GM23338 (cell line): ENCODE measurements around the gene DIP2C. TPM values are rescaled to one million over a fixed set of nuclear protein-coding genes. Genes with fewer than 3 reads are reported as not detected.

Source experiments
- ATAC-seq: fragments of 200-7000 bp; cut with Tn5 transposase; 3 replicates; pipeline ENCODE4 v1.9.1; 2020
- DNase-seq: peaks from one replicate; pipeline ENCODE4 v3.0.0-alpha.2; 2015; ENCODE audit warnings: low spot score
- H2AFZ ChIP-seq: fragments of 200-600 bp; sonication (generic); 2 replicates; pipeline ENCODE4 v1.8.0; 2016; ENCODE audit warnings: antibody characterized with exemption, mild to moderate bottlenecking, moderate library complexity
- H3F3A ChIP-seq: fragments of 200-600 bp; sonication (generic); replicated peaks from 2 replicates; pipeline ENCODE4 v1.8.0; 2017; ENCODE audit warnings: antibody characterized with exemption, mixed run types, low read depth
- H3K27ac ChIP-seq: fragments of 200-600 bp; sonication (generic); 2 replicates; pipeline ENCODE4 v1.6.1; 2016; ENCODE audit warnings: low read depth
- H3K27me3 ChIP-seq: fragments of 200-600 bp; sonication (generic); 2 replicates; pipeline ENCODE4 v1.8.0; 2016; ENCODE audit warnings: mild to moderate bottlenecking, mixed run types, moderate library complexity; ENCODE audit not compliant: insufficient read depth
- H3K36me3 ChIP-seq: fragments of 200-600 bp; sonication (generic); 2 replicates; pipeline ENCODE4 v1.8.0; 2016; ENCODE audit warnings: mild to moderate bottlenecking; ENCODE audit not compliant: insufficient read depth
- H3K4me1 ChIP-seq: fragments of 200-600 bp; sonication (generic); 2 replicates; pipeline ENCODE4 v1.8.0; 2016; ENCODE audit warnings: mild to moderate bottlenecking, moderate library complexity; ENCODE audit not compliant: insufficient read depth
- H3K4me2 ChIP-seq: fragments of 200-600 bp; sonication (generic); 2 replicates; pipeline ENCODE4 v1.7.1; 2017; ENCODE audit warnings: mixed run types
- H3K4me3 ChIP-seq: fragments of 200-600 bp; sonication (generic); 2 replicates; pipeline ENCODE4 v1.6.1; 2016; ENCODE audit warnings: mixed run types
- H3K79me2 ChIP-seq: fragments of 200-600 bp; sonication (generic); replicated peaks from 2 replicates; pipeline ENCODE4 v1.8.0; 2017; ENCODE audit warnings: mild to moderate bottlenecking; ENCODE audit not compliant: insufficient read depth
- H3K9me2 ChIP-seq: fragments of 200-600 bp; sonication (generic); 2 replicates; pipeline ENCODE4 v1.8.0; 2017; ENCODE audit not compliant: insufficient read depth
- H4K20me1 ChIP-seq: fragments of 200-600 bp; sonication (generic); replicated peaks from 2 replicates; pipeline ENCODE4 v1.8.0; 2017; ENCODE audit warnings: mild to moderate bottlenecking; ENCODE audit not compliant: insufficient read depth
- H3K27ac Mint-ChIP-seq: 2 replicates; pipeline ENCODE4 v1.8.0; 2020; ENCODE audit warnings: inconsistent platforms, mild to moderate bottlenecking, moderate library complexity, mixed read lengths
- H3K27me3 Mint-ChIP-seq: 3 replicates; pipeline ENCODE4 v1.8.0; 2022; ENCODE audit warnings: low read depth, mild to moderate bottlenecking, moderate library complexity, mixed read lengths, inconsistent platforms; ENCODE audit not compliant: insufficient read depth, poor library complexity
- H3K36me3 Mint-ChIP-seq: 3 replicates; pipeline ENCODE4 v1.8.0; 2021; ENCODE audit warnings: low read depth, mild to moderate bottlenecking, inconsistent platforms, moderate library complexity, mixed read lengths
- H3K4me1 Mint-ChIP-seq: 3 replicates; pipeline ENCODE4 v1.8.0; 2020; ENCODE audit warnings: mild to moderate bottlenecking, inconsistent platforms, mixed read lengths
- H3K4me3 Mint-ChIP-seq: 3 replicates; pipeline ENCODE4 v1.8.0; 2021; ENCODE audit warnings: moderate library complexity, mild to moderate bottlenecking, inconsistent platforms, mixed read lengths
- H3K9me3 Mint-ChIP-seq: 3 replicates; pipeline ENCODE4 v1.8.0; 2020; ENCODE audit warnings: moderate library complexity, mild to moderate bottlenecking, inconsistent platforms, mixed read lengths
- EZH2 ChIP-seq: fragments of 200-600 bp; sonication (generic); IDR thresholded peaks from one replicate; pipeline ENCODE4 v1.8.0; 2017; ENCODE audit warnings: antibody characterized with exemption, mild to moderate bottlenecking, low read depth; ENCODE audit not compliant: unreplicated experiment
- JUNB ChIP-seq: IDR thresholded peaks from one replicate; pipeline ENCODE4 v1.6.1; 2016; ENCODE audit warnings: antibody characterized with exemption; ENCODE audit not compliant: unreplicated experiment
- NANOG ChIP-seq: IDR thresholded peaks from 2 replicates; pipeline ENCODE4 v1.6.1; 2016; ENCODE audit warnings: antibody characterized with exemption, borderline replicate concordance
- REST ChIP-seq: IDR thresholded peaks from one replicate; pipeline ENCODE4 v1.6.1; 2018; ENCODE audit warnings: antibody characterized with exemption; ENCODE audit not compliant: unreplicated experiment
- STAT1 ChIP-seq: IDR thresholded peaks from one replicate; pipeline ENCODE4 v1.6.1; 2016; ENCODE audit warnings: antibody characterized with exemption; ENCODE audit not compliant: unreplicated experiment
- ZNF114 ChIP-seq: fragments of 250-450 bp; sonication (Bioruptor Pico); IDR thresholded peaks from 2 replicates; pipeline ENCODE4 v1.5.0; 2020; ENCODE audit warnings: mild to moderate bottlenecking, moderate library complexity
- ZNF331 ChIP-seq: fragments of 250-450 bp; sonication (Bioruptor Pico); IDR thresholded peaks from 2 replicates; pipeline ENCODE4 v1.5.0; 2020; ENCODE audit warnings: low read depth, mild to moderate bottlenecking, moderate library complexity
- polyA plus RNA-seq: library from polyadenylated mRNA; unstranded; fragments of >200 nt; fragmentation: Nextera tagmentation; extraction: Ambion mirVana; gene quantifications from 2 replicates; pipeline ENCODE4 v1.2.1, GENCODE V29; 2016
- total RNA-seq: library from RNA; depleted of rRNA; stranded (reverse); fragments of >200 nt; shearing (Covaris generic); gene quantifications from 2 replicates; pipeline ENCODE4 v1.2.3, GENCODE V29; 2014
- TF ChIP-seq, protein P1 (sequence below): IDR thresholded peaks from 2 replicates; pipeline ENCODE4 v1.6.1; 2016; ENCODE audit warnings: antibody characterized with exemption
- TF ChIP-seq, protein P2 (sequence below), 2 experiments: fragments of 200-600 bp in 1 of 2; sonication (generic) in 1 of 2; conservative IDR thresholded peaks; 2 replicates each; pipeline versions ENCODE4 v1.5.1 to v1.6.1; 2016 to 2017; ENCODE audit warnings: antibody characterized with exemption in 2 of 2, low read depth in 2 of 2, mild to moderate bottlenecking in 2 of 2, moderate library complexity in 1 of 2
- TF ChIP-seq, protein P3 (sequence below): fragments of 250-450 bp; sonication (Bioruptor Pico); IDR thresholded peaks from 2 replicates; pipeline ENCODE4 v1.5.0; 2020; ENCODE audit warnings: mild to moderate bottlenecking, moderate library complexity

Gene DIP2C
- total and polyA plus RNA-seq, 2 experiments from 2014 or later: 5.1 to 7.7 TPM

DNA sequence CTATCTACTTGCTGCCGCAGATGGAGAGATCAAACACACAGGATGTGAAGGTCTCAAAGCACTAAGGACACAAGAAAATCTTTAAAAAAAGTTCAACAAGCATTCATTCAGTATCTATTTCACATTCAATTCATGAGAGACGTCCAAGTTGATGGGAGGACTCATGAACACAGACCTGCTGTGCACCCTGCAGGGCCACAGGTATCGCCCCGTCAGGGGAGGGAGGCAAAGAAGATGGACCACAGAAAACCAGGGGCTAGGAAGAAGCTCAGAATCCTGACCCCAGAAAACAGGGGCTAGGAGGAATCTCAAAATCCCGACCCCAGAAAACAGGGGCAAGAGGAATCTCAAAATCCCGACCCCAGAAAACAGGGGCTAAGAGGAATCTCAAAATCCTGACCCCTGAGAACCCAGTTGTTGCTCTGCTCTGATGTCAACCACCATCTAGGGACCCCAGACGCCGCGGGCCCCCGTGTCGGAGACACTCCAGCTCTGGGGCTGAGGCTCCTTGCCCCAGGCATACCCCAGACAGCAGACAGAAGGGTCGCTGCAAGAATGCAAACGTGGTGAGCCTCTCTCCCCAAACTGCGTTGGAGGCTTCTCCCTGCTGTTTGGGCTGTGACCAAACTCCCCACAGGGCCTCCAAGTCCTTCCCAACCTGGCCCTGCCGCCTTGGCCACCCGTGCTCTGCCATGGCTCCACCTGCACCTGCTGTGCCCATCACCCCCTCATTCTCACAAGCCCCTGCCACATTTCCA is 197.6 kb downstream of the DIP2C start (continued):
- TF ChIP-seq, protein P1, sequence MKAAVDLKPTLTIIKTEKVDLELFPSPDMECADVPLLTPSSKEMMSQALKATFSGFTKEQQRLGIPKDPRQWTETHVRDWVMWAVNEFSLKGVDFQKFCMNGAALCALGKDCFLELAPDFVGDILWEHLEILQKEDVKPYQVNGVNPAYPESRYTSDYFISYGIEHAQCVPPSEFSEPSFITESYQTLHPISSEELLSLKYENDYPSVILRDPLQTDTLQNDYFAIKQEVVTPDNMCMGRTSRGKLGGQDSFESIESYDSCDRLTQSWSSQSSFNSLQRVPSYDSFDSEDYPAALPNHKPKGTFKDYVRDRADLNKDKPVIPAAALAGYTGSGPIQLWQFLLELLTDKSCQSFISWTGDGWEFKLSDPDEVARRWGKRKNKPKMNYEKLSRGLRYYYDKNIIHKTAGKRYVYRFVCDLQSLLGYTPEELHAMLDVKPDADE: no peak

- peak; percentile 44 for DNase-seq
- peak; percentile 75 for ATAC-seq
- Mint-ChIP-seq H3K4me1 (peaks cover 38% of the 10 kb centered on the region), H3K27ac (no peak overlapping the region), H3K27me3 (peaks cover 15% of the 10 kb centered on the region), H3K9me3 (no peaks in the 10 kb centered on the region; the same call in 2 of the 3 replicates), H3K36me3 (no peaks in the 10 kb centered on the region), H3K4me3 (peak overlapping the region; percentile 7; the same call in 1 of the 3 replicates)
- Histone ChIP-seq H3F3A (0 out of 2 replicates have a peak, but pooled peaks cover 4% of the 10 kb centered on the region), H3K4me1 (peaks cover 15% of the 10 kb centered on the region), H3K79me2 (no peaks in the 10 kb centered on the region; the same call in 1 of the 2 replicates), H2AFZ (no peak overlapping the region), H3K4me2 (peak overlapping the region; percentile 25), H3K4me3 (no peak overlapping the region; the same call in 1 of the 2 replicates), H3K27me3 (no peaks in the 10 kb centered on the region), H4K20me1 (peaks cover 4% of the 10 kb centered on the region), H3K36me3 (no peaks in the 10 kb centered on the region), H3K27ac (no peak overlapping the region), H3K9me2 (no peaks in the 10 kb centered on the region)
- TF ChIP-seq JUNB (no peak), ZNF331 (CRISPR knock-in tag) (no peak), STAT1 (no peak), NANOG (no peak), EZH2 (no peak), REST (no peak), ZNF114 (CRISPR knock-in tag) (no peak)
- TF ChIP-seq, protein P2, sequence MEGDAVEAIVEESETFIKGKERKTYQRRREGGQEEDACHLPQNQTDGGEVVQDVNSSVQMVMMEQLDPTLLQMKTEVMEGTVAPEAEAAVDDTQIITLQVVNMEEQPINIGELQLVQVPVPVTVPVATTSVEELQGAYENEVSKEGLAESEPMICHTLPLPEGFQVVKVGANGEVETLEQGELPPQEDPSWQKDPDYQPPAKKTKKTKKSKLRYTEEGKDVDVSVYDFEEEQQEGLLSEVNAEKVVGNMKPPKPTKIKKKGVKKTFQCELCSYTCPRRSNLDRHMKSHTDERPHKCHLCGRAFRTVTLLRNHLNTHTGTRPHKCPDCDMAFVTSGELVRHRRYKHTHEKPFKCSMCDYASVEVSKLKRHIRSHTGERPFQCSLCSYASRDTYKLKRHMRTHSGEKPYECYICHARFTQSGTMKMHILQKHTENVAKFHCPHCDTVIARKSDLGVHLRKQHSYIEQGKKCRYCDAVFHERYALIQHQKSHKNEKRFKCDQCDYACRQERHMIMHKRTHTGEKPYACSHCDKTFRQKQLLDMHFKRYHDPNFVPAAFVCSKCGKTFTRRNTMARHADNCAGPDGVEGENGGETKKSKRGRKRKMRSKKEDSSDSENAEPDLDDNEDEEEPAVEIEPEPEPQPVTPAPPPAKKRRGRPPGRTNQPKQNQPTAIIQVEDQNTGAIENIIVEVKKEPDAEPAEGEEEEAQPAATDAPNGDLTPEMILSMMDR (conservative IDR thresholded peaks at IDR 0.05; ENCODE audit: low read depth in 2 of 2): no peak
- TF ChIP-seq, protein P3, sequence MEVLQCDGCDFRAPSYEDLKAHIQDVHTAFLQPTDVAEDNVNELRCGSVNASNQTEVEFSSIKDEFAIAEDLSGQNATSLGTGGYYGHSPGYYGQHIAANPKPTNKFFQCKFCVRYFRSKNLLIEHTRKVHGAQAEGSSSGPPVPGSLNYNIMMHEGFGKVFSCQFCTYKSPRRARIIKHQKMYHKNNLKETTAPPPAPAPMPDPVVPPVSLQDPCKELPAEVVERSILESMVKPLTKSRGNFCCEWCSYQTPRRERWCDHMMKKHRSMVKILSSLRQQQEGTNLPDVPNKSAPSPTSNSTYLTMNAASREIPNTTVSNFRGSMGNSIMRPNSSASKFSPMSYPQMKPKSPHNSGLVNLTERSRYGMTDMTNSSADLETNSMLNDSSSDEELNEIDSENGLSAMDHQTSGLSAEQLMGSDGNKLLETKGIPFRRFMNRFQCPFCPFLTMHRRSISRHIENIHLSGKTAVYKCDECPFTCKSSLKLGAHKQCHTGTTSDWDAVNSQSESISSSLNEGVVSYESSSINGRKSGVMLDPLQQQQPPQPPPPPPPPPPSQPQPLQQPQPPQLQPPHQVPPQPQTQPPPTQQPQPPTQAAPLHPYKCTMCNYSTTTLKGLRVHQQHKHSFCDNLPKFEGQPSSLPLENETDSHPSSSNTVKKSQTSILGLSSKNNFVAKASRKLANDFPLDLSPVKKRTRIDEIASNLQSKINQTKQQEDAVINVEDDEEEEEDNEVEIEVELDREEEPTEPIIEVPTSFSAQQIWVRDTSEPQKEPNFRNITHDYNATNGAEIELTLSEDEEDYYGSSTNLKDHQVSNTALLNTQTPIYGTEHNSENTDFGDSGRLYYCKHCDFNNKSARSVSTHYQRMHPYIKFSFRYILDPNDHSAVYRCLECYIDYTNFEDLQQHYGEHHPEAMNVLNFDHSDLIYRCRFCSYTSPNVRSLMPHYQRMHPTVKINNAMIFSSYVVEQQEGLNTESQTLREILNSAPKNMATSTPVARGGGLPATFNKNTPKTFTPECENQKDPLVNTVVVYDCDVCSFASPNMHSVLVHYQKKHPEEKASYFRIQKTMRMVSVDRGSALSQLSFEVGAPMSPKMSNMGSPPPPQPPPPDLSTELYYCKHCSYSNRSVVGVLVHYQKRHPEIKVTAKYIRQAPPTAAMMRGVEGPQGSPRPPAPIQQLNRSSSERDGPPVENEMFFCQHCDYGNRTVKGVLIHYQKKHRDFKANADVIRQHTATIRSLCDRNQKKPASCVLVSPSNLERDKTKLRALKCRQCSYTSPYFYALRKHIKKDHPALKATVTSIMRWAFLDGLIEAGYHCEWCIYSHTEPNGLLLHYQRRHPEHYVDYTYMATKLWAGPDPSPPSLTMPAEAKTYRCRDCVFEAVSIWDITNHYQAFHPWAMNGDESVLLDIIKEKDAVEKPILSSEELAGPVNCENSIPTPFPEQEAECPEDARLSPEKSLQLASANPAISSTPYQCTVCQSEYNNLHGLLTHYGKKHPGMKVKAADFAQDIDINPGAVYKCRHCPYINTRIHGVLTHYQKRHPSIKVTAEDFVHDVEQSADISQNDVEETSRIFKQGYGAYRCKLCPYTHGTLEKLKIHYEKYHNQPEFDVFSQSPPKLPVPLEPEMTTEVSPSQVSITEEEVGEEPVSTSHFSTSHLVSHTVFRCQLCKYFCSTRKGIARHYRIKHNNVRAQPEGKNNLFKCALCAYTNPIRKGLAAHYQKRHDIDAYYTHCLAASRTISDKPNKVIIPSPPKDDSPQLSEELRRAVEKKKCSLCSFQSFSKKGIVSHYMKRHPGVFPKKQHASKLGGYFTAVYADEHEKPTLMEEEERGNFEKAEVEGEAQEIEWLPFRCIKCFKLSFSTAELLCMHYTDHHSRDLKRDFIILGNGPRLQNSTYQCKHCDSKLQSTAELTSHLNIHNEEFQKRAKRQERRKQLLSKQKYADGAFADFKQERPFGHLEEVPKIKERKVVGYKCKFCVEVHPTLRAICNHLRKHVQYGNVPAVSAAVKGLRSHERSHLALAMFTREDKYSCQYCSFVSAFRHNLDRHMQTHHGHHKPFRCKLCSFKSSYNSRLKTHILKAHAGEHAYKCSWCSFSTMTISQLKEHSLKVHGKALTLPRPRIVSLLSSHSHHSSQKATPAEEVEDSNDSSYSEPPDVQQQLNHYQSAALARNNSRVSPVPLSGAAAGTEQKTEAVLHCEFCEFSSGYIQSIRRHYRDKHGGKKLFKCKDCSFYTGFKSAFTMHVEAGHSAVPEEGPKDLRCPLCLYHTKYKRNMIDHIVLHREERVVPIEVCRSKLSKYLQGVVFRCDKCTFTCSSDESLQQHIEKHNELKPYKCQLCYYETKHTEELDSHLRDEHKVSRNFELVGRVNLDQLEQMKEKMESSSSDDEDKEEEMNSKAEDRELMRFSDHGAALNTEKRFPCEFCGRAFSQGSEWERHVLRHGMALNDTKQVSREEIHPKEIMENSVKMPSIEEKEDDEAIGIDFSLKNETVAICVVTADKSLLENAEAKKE: no peak
These were observed 198.4 kb downstream of the DIP2C start for GRCh38 chr10:490891-491571.
